Superior temporal gyrus (tissue), 1 donor: ENCODE results near the gene PLAA.
"Not testable (repeated sequence)": the region's sequence is repeated elsewhere in the genome, so short reads cannot be mapped to it uniquely, and the experiment has no call there.

ENCODE experiments used
- DNase-seq: peaks from one replicate; pipeline ENCODE4 v3.0.0-alpha.2; 2016; ENCODE audit errors: extremely low spot score

PLAA gene

DNA sequence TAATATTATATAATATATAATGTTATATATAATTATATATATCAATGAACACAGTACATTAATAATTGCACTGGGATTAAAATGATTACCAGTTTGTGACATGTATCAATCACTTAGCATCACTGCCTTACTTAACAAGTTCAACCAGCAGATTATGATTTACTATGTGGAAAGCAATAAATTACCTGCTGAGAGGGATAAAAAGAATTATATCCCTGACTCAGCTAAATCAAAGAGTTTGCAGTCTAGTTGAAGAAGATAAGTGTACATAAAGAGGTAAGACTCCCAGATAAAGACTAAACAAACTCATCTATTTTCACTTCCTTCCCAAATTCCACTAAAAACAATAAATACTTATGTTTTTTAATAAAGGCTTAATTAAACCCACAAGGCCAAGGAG lies 11.2 kb downstream of the PLAA start:
- no peak for DNase-seq

- no peak for DNase-seq
These were observed 18.0 kb downstream of the PLAA start for GRCh38 chr9:26928902-26929495.

DNA sequence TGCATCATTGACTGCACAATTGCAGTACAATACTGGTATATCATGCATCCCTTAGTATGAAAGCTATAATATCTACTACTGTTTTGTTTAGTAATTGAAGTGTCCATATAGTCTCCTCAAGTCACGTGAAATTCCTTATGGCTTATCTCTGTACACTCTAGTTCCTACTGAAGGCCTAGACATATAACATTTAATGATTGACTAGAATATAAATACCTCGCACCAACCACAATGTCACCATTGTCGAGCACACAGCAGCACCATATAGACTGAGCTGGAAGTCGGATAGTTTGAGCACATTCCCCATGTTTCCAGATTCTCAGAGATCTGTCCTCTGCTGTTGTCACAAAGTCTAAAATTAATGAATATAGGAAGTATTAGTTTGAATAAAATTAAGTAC lies 21.4 kb downstream of the PLAA start:
- no peak for DNase-seq

- DNase-seq, result no peak
These were observed 27.3 kb downstream of the PLAA start for GRCh38 chr9:26919698-26920097.

DNA sequence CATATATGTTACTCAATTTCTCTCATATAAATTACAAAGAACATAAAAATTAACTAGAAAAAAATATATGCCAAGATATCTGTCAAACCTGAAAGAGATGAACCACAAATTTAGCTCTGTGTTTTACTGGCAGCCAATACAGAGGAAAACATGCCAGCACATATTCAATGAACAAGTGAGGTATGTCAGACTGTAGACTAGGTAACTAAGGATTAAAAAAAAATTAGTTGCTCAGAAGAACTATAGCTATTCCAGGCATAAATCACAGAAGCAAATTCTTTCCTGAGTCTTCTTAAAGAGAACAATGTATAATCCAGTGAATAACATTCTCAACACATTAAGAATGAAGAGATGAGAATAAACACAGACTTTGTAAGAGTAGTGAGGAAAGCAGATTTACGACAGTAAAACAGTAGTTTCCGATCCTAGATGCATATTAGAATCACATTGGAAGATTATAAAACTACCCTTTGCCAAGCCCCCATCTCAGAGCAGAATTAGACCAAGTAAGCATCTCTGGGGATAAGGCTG lies 33.8 kb downstream of the PLAA start:
- no peak for DNase-seq

DNA sequence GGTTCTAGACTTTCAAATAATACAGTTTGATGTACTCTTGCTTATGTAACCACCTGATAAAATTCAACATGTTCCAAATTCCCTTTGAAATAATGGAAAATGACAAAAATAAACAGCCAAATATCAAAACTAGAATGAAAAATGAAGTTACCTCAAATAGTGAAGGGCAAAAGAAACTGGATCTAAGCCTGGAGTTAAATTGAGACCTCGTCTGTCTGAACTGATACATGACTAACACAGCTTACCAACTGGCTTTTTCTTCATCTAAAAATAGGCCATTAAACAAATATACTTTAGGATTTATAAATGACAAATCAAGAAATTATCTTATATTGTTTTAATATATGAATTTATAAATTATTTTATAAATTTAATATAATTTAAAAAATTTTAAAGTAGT lies 42.4 kb downstream of the PLAA start:
- DNase-seq, result no peak

- no peak for DNase-seq
These were observed 43.0 kb downstream of the PLAA start for GRCh38 chr9:26904070-26904469.

DNA sequence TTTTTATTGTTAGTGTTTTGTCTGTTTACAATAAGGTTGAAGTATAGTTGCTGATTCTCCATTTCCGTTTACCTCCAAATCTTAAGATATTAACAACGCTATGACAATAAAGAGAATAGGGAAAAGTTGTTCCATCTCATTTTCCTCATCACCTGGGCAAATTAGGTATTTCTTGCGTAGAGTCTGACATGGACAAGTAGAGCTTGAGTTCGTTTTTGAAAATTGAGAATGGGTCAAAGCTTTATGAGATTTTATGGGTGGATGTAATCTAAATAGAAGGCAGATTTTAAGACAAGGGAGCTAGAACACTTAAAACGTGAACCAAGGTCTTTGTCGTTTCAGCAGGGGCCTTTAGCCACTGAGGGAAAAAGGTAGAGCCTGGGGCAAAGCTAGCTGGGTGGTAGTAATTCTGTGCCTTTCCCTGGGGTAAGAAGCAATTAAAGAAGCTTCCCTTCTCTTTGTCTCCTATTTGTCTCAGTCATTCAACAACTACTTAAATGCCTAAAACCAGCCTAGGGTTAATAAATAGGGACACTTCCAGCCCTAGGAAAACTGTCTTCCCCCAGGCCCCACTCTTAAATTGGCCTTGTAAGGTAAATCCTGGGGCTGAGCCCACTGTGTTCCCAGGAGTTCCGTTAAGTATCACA lies 53.9 kb downstream of the PLAA start:
- peak; percentile 10 for DNase-seq

GRCh38 chr9:26892251-26893029 lies 54.6 kb downstream of the PLAA start, which contains the start of gene CAAP1:
TSS of gene CAAP1 (minus strand) at chr9:26892802. CDS start at chr9:26892715, 87 bp downstream.
- peak; percentile 95 for DNase-seq

GRCh38 chr9:26891726-26892125 lies 55.3 kb downstream of the PLAA start:
- no peak for DNase-seq

DNA sequence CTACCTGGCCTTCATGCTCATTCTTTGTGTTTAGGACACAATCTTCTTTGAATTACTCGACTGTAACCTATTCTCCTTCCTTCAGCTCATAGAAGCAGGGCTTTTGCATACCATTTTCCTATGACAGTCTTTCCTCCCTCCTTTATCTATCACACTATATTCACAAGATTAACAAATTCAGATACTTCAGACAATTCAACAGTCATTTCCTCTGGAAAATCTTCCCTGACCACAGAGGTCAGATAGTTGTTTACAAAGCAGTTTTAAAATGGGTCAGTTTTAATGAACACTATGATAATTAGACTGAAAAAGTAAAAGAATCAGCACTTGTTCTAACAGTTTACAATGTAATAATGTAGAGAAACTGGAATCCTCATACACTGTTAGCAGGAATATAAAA lies 58.8 kb downstream of the PLAA start:
- DNase-seq, result no peak

DNA sequence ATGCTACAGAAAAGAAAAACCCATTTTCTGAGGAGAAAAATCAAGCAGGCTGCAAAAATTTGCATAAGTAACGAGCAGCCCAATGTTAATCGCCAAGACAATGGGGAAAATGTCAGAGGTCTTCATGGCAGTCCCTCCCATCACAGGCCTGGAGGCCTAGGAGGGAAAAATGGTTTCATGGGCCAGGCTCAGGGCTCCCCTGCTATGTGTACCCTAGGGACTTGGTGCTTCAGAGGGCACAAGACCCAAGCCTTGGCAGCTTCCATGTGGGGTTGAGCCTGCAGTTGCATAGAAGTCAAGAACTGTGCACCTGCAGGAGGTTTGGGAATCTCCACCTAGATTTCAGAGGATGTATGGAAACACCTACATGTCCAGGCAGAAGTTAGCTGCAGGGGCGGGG lies 64.9 kb downstream of the PLAA start:
- no peak for DNase-seq

DNA sequence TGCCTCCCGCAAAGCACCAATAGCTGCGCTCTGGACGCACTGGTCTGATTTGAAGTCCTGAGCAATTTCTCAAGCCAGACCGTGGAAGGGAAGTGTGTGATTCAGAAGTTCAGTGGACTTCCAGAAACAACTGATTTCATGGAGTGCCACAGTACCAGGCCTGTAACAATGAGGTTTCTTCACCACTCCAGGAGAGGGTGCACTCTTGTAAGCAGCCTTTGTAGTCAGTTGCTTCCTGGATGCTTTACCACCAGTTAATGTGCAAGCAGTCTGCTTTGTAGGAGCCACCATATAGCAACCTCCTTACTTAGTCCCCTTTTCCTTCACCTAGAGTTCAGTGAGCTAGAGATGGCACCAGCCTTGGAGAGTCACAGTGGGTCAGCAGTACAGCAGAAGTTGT lies 66.8 kb downstream of the PLAA start:
- DNase-seq, result no peak

DNA sequence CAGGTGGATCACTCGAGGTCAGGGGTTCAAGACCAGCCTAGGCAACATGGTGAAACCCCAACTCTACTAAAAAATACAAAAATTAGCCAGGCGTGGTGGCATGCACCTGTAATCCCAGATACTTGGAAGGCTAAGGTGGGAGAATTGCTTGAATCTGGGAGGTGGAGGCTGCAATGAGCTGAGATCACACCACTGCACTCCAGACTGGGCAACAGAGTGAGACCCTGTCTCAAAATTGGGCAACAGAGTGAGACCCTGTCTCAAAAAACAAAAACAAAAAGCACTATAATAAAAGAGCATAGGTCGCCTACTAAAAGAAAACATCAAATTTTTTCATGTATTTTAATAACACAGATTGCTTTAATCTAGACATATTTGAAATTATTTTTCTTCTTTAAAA lies 71.9 kb downstream of the PLAA start:
- DNase-seq, result not testable (repeated sequence)

DNA sequence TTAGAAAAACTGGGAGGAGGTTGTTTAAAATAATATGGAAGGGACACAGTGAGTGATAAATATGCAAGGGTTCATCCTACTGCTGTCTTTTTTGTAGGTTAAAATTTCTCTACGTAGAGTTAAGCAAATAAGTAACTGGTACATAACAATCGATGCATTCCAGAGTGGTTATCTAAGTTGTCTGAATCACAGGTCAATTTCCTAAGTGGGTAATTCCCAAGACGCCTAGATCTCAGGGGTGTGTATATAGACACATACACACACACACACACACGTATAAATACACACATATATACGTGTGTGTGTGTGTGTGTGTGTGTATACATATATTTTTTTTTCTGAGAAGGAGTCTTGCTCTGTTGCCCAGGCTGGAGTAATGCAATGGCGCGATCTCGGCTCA lies 76.8 kb downstream of the PLAA start:
- no peak for DNase-seq

- DNase-seq, result peak; percentile 48
These were observed 84.0 kb downstream of the PLAA start for GRCh38 chr9:26863074-26863473.

GRCh38 chr9:26856413-26857032 lies 90.5 kb downstream of the PLAA start:
- DNase-seq, result peak; percentile 45
